NCI-H510A (cell line): ENCODE results near the gene NFYC.

Experiments
- DNase-seq: peaks from one replicate; lab custom pipeline; 2025; lab: John Stamatoyannopoulos, UW

The NFYC gene

DNA sequence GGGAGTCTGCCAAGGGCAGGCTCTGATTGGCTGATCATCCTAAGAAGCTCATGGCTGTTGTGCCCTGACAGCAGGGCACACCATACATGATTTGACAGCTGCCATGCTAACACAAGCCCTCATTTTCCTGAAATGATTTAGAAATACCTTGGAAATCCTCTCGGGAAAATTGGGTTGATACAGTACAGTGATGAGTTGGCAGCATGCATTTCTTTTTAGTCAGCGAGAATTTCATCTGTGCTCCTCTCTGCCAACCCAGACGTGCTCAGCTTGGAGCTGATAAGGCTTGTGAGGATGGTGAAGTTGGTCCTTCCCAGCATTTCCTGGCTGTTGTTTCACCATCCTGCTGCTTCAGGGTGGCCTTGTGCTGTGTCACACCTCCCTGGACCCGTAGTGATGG lies 69.5 kb downstream of the NFYC start:
- DNase-seq: no peak

DNA sequence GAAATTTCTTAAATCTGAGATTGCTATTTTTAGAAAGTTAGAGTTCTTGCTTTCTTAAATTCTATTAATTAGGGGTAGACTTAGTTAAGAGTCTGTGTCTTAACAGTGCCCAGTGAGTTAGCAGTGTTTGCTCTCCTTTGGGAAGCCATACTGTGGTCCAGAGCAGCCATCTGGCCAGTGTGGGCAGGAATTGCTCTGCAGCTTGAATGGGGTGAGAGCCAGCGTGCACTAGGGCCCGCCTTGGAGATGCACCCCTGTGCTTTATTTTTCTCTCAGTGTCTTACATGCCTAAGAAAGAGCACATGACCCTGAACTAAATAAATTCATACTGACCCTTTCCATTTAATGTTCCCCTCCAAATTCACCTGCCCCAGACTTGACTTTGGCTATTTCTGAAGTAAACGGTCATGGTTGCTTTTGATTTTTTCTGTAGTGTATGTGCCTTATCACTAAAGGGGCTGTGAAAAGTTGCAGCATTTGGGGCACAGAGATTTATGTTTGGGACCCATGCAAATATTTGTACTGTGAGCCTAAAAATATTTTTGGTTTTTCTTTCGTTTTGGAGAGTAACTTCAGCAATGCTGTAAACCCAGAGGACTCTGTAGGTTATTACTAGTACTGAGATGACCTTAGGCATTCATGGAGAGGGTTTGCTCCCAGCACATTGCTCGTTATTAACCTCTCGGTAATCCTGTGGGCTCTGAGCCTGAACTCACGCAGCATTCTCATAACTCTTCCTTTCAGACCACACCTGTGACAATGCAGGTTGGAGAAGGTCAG lies 70.8 kb downstream of the NFYC start:
- DNase-seq: no peak

DNA sequence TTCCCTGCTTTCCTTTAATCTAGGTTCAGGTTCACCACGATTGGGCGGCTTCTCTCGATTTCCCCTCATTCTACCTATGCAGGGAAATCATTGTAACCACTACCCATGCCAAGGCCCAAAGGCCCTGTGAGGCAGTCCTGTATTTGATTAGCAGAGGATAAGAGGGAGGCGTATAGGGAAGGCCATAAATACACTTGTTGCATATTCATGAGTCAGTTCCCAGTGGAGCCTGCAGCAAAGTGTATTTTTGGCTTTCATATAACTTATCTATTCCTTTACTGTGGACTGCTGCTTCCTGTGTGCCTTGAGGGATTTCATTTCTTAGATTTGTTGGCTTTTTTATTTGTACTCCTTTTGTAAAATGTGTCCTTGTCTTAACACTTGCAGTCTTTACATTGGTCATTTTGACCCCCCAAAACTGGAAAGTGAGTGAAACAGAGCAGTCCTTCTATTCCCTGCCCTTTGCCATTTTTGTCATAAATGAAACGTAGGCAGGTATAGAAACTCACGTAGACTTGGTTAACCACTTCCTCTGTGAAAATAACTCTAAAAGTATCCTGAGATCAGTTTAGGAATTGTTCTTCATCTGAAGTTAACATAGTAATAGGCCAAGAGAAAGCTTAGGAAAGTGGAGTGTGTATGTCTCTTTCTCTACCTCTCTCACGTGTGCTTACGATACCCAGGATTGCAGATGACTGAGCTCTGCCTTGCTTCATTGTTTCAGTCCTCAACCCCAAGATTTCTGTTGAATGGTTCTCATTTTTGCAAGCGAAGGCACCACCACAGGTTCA lies 72.4 kb downstream of the NFYC start:
- DNase-seq: no peak

DNA sequence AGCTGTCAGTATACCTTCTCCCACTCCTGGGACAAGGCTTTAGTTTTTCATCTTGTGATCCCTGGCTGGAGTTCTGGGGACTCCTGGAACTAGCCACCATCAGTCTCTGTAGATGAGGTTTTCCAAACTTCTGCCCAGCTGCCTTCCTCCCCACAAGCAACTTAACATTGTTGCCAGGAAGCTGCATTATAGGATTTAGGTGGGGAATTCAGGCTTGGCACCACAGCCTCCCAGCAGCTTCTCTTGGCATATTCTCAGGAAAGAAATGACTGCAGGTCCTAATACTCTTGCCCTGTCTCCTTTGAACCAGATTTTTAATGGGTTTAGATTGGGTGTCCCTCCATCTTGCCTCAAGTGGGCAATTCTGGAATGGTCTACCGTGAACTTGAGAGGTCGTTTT lies 73.5 kb downstream of the NFYC start:
- no peak for DNase-seq

DNA sequence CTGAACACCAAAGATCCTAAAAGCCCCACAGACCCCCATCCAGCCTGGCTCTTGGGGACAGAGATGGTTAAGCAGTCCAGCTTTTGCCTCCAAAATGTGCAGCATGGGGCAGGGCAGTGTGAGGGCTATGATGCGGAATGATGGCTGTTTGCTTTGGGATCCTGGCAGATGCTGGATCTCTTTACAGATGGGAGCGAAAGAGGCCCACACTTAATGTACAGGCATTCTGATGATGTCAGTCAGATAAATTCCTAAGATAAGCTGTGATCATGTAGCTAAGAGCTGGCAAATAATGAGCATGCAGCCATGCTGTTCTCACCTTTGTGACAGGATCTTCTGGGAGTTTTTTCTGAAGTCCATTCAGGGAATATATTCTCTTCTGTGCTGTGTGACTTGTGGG lies 74.5 kb downstream of the NFYC start:
- no peak for DNase-seq

DNA sequence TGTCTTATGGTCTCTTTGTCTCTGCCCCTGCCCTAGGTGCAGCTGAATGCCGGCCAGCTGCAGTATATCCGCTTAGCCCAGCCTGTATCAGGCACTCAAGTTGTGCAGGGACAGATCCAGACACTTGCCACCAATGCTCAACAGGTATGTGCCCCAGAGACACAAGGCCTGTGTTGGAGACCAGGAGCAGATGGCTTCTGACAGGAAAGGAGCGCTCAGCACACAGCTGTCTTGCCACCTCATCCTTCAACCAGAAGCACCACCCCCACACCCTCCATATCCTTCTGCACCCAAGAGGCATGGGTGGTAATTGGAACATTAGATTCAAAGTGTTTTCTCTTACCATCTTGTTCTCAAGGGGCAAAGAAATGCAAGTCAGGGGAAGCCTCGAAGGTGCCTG lies 75.1 kb downstream of the NFYC start:
- DNase-seq: no peak

DNA sequence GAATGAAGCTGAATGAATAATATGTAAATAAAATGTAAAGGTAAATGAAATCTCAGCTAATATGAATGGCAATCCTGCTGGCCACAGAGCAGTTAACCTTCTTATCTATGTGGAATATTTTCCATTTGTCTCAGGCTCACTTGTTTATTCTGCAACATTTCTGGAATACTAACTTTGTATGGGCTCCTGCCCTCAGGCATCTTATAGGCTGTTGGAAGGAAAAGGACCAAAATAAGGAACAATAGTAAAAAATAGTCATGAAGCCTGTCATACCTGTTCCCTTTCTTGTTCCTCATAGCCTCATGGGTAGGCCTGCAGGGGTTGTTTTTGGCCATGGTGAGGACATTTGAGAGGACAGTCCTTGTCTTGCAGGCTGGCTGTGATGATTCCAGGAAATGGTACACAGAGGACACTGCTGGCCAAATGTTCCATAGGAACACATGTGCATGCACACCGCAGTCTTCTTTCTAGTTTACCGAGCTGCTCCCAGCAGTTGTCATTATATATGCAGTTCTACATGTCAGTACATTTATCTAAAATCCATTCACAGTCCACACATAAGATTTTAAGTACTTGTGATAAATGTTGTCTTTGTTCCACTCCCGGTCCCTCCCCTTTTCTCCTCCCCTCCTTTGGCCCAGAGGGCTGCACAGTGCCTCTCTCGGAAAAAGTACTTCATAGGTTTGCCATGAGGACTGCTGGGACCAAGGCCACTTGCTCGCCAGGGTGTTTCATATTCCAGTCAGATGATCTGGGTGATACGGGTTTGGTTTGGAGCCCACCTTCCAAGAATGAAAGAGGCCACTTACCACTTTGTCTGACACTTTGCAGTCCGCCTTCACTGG lies 76.9 kb downstream of the NFYC start:
- no peak for DNase-seq

DNA sequence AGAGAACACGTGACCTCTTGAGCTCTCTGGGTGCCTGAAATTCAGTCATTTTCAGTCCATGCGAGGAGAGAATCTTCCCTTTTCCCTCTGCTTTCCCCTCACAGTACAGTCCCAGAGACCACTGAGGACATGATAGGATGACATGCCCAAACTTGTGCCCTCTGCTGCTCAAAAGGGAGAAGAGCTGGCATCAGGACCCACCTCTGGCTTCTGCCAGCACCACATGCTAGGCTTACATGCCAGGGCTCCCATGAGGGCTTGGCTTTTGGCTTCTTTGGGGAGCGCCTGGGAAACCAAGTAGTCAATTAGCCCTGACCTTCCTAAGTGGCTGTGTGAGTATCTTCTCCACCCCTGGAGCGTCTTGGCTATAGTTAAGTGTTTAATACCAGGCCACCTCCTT lies 78.3 kb downstream of the NFYC start:
- DNase-seq: no peak

DNA sequence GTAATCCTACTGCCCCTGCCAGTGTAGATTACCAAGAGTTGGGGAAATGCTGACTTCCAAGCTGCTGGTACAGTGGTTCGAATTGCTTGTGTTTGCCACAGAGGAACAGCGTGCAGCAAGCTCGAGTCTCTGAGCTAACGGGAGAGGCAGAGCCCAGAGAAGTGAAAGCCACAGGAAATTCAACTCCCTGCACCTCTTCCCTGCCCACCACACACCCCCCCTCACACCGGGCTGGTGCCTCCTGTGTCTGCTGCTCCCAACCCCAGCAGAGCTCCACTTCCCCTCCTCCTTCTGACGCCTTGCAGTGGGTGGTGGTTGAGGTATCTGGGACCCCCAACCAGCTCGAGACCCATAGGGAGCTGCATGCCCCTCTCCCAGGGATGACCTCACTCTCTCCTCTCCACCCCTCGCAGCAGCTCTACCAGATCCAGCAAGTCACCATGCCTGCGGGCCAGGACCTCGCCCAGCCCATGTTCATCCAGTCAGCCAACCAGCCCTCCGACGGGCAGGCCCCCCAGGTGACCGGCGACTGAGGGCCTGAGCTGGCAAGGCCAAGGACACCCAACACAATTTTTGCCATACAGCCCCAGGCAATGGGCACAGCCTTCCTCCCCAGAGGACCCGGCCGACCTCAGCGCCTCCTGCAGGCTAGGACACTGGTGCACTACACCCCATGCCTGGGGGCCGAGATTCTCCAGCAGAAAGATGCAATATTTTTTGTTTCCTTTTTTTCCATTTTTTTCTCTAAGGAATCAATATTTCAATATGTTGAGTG lies 79.0 kb downstream of the NFYC start:
- DNase-seq: no peak

DNA sequence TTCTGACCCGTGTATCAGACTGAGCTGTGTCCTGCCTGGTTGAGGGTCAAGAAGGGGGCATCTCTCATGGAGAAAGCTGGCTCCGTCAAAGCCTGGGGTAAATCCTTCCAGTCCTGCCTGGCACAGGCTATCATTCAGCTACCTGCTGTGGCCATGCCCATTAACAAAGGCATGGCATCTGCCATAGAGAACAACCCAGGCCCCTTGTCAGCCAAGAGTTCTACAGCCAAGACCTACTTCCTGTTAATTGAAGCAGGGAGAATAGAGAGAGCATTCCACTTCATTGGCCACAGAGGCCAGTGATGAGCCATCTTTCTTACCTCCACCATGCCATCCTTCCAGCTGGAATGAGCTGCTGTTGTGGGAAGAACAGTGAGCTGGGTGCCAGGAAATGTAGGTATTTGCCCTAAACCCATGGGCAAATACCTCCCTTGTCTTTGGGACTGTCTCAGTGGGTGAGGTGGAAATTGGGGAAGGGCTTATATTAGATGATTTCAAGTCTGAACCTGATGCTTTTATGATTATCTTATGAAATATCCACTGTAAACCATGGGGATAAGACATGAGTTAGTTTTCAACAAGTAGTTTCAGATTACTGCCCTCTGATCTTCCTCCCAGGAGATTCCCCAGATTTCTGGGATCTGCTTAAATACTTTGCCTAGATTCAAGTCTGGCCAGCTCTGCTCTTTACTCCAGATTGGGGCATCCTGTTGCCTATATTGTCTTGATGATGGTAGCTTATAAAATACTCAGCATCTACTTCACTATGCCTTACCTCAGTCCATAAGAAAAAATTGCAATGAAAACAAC lies 80.8 kb downstream of the NFYC start:
- no peak for DNase-seq

DNA sequence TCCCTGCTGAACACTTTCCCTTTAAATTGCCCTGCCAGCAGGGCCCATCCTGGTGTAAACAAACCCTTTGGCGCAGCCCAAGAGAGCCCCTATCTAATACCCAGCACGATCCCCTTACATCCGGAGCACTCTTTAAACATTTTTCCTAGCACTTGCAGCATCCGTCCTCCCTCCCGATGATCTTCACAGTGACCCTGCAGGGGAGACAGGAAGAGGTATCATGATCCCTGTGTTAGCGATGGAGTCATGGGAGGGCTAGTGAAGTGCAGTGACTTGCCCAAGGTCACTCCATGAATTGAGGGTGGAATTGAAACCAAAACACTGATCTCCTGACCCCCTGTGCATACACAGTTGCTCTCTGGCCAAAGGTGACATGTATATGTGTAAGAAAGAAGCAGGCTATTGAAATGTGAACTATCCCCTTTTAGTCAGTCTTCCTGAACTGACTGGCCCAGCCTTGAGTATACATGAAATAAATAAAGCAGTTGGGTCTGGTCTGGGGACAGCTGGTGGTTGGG lies 82.3 kb downstream of the NFYC start:
- DNase-seq: no peak

DNA sequence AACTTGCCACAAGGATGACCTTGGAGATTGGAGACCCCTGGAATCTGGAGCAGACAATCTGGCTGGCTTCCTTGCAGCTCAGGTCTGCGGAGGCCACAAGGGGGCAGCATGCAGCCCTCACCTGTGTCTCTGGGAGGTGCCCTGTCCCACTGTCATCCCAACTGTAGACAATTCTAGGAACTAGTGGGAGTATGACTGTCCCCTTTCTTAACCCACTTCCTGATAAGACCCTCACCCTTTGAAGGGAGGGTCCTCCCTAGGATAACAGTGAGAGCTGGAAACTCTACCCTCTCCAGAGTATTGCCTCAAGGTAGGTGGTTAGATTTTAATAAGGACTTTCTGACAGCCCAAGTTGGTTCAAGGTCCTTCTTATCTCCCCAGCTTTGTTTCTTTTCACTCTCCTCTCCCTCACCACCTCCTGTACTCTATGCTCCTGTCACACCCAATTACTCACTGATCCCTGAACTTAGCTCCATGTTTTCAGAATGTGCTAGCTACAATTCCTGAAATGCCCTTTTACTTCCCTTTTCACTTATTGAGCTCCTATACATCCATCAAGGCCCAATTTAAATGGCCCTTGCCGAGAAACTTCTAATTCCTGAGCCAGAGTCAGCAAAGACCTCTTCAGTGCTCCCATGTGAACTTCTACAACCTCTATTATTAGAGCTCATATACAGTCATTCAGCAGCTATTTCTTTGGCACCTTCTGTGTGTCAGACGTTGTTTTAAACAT lies 82.9 kb downstream of the NFYC start:
- DNase-seq: peak; percentile 29

DNA sequence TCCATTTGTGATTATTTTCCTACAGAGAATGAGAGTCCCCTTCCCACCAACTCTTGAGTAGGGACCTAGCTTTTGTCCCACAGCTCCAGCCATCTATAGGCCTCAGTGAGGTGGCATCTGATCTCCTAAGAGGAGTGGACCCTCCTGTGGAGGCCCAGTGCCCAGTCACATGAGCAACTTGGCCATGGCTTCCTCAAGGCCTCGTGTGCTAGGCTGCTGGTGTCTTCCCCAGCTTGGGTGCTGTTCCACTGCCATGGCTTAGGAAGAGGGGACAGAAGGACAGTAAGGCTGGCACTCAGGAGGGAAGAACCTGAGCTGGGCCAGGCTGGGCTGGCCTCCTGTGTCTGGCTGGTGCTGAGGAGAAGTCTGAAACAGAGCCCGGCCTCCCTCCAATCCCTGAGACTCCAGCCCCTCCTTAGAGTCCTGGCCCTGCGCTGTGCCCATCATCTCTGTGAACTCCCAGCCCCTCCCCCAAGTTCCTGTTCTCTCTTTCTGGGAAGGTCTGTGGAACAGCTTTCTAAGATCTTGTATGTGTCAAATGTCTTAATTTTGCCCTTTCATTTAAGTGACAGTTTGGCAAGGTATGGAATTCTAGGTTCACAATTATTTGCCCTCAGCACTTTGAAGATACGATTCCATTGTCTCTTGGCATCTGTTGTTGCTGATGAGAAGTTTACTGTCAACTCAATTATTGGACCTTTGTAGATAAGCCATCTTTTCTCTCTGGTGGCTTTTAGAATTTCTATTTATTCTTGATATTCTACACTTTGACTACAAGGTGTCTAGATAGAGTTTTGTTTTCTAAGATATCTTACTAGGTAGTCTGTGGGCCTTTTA lies 85.0 kb downstream of the NFYC start:
- DNase-seq: no peak

DNA sequence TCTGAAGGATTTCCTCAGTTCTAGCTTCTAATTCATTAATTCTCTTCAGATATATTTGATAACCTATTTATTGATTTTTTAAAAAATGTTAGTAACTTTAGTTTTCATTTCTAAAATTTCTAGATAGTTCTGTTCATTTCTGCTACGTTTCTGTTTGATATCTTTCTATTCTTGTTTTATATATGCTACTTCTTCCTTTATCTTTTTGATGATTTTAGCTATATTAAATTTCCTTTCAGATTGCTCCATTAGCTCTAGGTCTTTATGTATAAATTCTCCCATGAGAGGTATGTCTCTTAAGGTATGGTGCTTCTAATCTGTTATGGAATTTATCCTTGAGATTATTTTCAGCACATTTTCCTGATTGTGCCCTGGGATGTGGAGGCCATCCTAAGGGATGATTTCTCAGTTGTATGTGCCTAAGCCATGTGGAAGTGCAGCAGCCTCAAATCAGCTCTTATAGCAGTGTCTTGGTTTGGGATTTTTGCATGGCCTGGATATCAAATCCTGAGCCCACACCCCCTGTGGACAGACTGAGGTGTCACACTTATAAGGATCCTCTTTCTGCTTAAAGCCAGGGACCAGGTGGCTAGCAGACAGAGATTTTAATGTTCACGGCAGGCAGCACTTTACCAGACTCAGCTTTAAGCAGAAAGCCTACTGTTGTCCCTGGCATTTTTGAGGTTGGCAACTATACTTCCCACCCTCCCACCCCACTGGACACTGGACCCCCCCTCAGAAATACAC lies 85.9 kb downstream of the NFYC start:
- no peak for DNase-seq

DNA sequence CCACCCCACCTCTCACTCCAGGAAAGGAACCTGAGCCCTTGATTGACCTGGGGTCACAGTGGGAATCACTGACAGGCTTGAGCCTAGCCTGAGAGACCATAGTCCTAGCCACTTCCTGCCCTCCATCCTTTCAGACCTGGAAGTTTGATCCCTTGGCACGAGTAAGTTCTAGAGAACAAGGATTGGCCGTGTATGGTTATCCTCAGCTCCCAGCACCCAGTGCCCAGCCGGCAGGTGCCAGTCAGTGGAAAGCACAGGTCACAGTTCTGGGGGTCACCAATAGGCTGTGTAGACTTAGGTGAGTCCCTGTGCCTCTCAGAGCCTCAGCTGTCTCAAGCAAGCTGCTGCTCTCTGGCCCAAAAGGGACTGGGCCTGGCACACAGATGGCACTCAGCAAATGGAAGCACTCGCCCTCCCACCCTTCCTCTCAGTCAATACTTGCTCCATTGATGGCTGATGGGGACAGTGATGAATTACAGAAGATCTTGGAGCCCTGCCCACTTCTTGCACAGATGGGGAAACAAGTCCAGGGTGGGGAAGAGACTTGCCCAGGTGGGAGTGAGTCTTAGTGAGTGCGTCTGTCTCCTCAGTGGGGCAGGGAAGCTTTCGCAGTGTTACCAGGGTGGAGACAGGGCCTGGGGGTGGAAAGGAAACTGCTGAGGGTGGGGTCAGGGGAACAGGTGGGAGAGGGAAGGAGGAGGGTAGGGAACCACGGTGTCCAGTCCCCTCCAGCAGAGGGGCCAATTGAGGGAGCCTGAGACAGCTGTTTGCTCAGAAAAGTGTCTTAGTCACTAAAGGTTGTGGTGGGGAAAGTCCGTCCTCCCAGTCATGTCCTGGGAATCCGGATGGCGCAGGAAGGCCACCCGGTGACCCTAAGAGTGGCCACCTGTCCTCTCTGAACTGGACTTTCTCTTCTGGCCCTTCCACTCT lies 89.4 kb downstream of the NFYC start:
- no peak for DNase-seq

DNA sequence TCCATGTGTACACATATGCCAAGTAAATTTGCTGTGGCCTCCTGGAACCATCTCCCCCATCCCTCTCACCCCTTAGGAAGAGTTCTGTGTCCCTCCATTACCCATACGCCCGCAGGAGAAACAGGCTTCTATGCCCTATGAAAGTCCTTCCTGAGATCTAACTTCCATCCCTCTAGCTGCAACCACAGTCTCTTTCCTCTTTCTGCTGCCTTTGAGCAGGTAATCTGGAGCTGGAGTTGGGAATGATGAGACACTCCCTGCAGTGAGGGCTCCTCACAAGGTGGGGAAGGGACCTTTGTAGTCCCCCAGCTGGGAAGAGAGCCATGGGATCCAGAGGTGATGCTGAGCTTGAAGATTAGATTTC lies 90.1 kb downstream of the NFYC start:
- DNase-seq: no peak

DNA sequence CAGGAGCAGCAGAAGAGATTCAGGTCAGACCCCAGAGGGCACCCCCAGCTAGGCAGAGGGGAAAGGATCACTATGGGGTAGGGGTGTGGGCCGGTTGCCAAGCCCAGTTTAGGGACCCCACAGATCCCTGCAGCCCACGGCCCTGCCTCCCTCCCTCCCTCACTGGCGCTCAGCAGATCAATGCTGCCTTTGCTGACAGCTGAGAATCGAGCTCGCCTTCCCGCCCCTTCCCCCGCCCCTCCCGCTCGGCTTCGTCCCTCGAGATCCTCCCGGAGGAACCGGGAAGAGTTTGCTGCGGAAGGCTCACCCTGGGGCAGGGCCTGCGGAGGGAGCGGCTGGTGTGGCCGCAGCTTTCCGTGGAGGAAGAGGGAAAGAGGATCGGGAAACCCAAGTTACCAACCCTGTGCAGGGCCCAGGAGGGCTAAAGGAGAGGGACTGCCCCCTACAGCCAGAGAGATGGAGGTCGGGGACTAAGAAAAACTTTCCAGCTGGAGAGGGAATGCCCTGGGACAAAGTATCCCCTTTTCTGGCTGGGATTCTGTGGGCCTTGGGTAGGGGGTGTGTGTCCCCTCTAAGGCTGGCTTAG lies 91.0 kb downstream of the NFYC start:
- DNase-seq: peak; percentile 41
